HL-60/S4 treated with phorbol 12-myristate 13-acetate at 8.2 ng/mL for 4 days and 3 days (cell line): ENCODE data around the gene SPINK9.
"Not testable (repeated sequence)": the region's sequence is repeated elsewhere in the genome, so short reads cannot be mapped to it uniquely, and the experiment has no call there.

Experiments
- in situ Hi-C: fragments of 300-500 bp; cut with MboI; formaldehyde crosslinking; loops from 2 replicates; pipeline ENCODE4 v1.15.0; 2022; ENCODE audit warnings: low sequenced_read_pairs

Gene SPINK9

GRCh38 chr5:148335259-148335658, at the start of gene SPINK9:
TSS of gene SPINK9 (plus strand) at chr5:148335559. CDS start at chr5:148335614, 55 bp downstream.
- in situ Hi-C loops = no loop called here

DNA sequence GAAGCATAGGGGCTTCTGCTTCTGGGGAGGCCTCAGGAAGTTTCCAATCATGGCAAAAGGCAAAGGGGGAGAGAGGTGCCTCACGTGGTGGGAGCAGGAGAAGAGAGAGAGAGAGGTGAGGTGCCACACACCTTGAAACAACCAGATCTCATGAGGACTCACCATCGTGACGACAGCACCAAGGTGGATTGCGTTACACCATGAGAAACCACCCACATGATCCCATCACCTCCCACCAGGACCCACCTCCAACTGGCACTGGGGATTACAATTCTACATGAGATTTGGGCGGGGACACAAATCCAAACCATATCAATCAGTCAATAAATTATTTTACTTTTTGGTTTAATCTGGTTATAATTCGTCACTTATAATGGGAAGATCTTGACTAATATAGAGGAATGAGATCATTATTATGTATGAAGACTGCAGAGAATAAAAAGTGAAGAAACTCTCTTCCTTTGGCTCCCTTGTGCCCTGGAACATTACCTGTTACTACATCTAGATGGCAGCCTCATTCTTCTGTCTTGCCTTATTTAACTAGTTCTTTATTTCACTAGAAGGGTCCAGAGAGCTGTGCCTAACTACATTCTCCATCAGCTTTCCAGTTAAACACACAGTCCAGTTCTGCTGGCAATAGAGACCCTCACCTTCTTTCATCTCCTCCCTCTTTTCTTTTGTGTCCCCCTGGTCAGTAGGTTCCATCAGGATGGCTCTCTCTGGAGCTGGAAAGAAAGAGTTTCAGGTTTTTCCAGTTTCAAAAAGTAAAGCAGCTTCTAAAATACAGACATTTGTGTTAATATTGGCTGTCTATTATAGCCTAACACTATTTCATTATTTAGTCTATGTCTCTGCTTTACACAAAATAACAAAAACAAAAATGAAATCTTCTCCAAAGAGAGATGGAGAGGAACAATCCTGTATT, 44.8 kb upstream of the SPINK9 start:
- in situ Hi-C loops = no loop called here

- in situ Hi-C loops = no loop called here
These were observed 37.6 kb upstream of the SPINK9 start for GRCh38 chr5:148297731-148298130.

DNA sequence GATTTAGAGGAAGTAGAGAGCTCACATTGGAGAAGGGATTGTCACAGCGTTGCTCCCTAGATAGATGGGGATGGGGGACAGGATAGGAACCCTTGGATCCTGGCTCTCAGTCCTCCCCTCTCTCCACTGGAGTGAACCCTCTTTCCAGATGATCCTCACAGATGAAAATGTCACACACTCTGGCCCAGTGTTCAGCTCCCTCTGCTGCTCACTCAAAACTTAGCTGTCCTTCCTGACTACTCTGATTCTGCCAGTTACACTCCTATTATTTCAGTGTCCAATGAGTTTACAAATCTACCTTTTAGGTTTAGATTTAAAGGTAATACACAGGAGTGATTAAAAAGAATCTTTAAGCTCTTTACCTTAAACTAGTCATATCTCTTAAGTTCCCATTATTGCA, 28.9 kb upstream of the SPINK9 start:
- in situ Hi-C loops = no loop called here

DNA sequence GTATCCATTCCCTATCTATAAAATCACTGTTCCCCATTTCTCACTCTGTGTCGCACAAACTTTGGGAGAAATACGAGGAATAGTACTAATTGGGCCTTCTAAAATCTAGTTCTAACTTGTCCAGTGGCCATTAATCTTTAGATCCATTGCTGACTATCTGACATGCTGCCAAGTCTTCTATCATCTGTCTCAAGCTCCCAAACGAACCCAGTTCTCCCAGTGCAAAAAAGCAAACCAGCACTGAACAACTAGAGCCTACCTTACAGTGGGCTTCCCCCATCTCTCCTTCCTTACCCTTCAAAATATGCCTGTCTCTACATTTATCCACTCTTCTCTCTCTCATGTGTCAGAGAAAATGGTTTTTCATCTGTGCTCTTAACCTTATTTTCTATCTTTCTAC, 26.3 kb upstream of the SPINK9 start:
- in situ Hi-C loops = no loop called here

- in situ Hi-C loops = no loop called here
These were observed 25.6 kb upstream of the SPINK9 start for GRCh38 chr5:148309746-148310145.

DNA sequence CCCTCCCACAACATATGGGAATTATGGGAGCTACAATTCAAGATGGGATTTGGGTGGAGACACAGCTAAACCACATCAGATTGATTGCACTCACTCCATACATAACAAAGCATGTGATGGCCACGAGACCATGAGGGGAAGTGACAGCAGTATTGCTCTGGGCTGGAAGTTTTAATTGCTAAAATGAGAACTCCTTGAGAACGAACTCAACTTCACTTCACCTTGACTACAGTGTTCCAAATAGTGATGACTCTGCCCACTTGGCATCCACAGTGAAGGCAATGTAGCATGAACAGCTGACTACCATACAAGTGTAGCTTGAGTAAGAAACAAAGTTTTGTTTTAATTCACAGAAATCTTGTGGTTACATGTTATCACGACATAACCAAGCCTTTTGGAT, 23.9 kb upstream of the SPINK9 start:
- in situ Hi-C loops = no loop called here

DNA sequence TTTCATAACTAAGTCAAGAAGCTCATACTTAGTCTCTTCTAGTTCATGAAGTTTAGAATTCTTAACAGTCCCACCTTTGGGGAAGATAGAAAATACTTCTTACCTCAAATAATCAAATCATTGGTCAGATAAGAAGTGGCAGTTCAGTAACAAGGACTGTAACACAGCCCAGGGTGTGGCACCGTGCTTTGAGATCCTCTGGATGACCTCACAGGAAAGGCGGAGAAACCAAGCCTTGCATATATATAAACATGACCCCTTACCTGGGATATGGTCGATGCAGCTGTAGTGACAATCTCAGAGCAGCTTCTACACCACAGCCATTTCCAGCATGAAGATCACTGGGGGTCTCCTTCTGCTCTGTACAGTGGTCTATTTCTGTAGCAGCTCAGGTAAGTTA, 23.2 kb upstream of the SPINK9 start, which contains the start of gene SPINK7:
Gene SPINK7 (plus strand): TSS at position 271 of the 400 bp plus-strand sequence. CDS start 61 bp downstream, at position 332.
- in situ Hi-C loops = no loop called here

GRCh38 chr5:148314187-148314586, 21.2 kb upstream of the SPINK9 start:
- in situ Hi-C loops = no loop called here

DNA sequence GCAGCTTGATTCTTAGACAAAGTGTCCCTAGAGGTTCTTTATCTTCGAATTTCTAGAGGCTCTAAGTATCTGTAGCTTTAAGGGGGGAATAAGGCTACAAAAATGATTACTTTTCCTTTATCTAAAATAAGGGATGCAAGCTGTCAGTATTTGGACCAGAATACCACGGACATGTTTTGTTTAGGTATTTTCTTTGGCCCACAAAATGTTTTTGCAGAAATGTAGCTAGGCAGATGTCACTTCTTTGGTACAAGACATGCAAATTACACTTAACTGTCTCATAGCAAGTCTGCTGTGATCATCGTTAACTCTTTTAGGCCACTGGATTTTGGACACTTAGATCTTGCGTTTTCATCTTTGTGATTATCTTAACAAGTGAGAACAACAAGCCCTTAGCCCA, 20.6 kb upstream of the SPINK9 start:
- in situ Hi-C loops = no loop called here

- in situ Hi-C loops = not testable (repeated sequence)
These were observed 15.1 kb upstream of the SPINK9 start for GRCh38 chr5:148320011-148320963.

- in situ Hi-C loops = no loop called here
These were observed 2.0 kb upstream of the SPINK9 start for GRCh38 chr5:148333262-148333849.

- in situ Hi-C loops = no loop called here
These were observed 1.5 kb downstream of the SPINK9 start for GRCh38 chr5:148336704-148337435.

GRCh38 chr5:148342371-148343045, 7.1 kb downstream of the SPINK9 start:
- in situ Hi-C loops = no loop called here

DNA sequence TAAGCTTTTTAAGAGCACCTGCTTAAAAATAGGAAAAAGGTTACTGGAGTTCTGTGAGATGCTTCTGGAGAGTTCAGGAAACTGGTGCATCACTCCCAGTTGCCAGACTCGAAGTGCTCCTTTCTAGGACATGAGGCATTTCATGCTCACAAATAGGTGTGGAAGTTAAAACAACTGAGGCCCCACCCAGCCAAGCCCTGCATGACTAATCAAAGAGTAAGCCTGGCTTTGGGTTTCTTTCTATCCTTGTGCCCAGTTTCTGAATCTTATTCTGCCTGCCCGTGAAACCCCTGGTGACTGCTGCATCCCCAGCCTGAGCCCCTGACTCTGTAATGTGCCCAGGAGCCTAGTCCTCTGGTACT, 7.7 kb downstream of the SPINK9 start:
- in situ Hi-C loops = no loop called here

GRCh38 chr5:148343603-148344487, 8.5 kb downstream of the SPINK9 start:
- in situ Hi-C loops = no loop called here

- in situ Hi-C loops = no loop called here
These were observed 12.3 kb downstream of the SPINK9 start for GRCh38 chr5:148347706-148348105.

GRCh38 chr5:148352696-148353095, 17.3 kb downstream of the SPINK9 start:
- in situ Hi-C loops = no loop called here

DNA sequence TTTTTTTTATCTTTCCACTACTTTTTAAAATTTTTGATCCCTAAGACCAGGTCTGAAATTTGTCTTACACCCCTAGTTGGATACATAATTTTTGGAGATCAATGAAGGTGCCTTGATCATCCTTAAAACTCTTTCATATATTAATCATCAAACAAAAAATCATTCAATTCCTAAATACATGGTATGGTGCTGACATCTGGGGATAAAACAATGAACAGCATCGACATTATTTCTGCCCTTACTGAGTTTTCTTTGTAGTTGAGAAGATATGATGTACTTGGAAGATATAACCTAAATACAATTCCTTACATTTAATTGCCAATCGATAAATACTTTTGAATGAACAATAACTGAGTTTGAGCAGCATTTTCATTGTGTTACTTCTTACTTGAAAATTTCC, 18.3 kb downstream of the SPINK9 start:
- in situ Hi-C loops = no loop called here
